ENCODE measurements around the gene ATXN7L1.
"Not testable (repeated sequence)": the region's sequence is repeated elsewhere in the genome, so short reads cannot be mapped to it uniquely, and the experiment has no call there.

- not testable (repeated sequence) for TF ChIP-seq CTCF (conservative IDR thresholded peaks at IDR 0.05); EZH2 (IDR thresholded peaks at IDR 0.05; ENCODE audit: low read depth)
Observed at GRCh38 chr7:105883179-105883578, 6.8 kb upstream of the ATXN7L1 start.
